Cardiac fibroblast (primary cell): Measurements from ENCODE around the gene UBA6.
A peak's percentile ranks its signal among the peaks of the same experiment; 100 is the strongest.

Experiments
- DNase-seq, 2 donors: peaks; one replicate each; pipeline versions ENCODE4 v3.0.0 to v3.0.0-alpha.2; 2010; ENCODE audit warnings: low read depth in 2 of 2
- H3K4me3 ChIP-seq, 2 donors: replicated peaks in 1 of 2; 1 replicate in 1 of 2; 2 replicates in 1 of 2; pipeline ENCODE4 v1.5.1; 2011; ENCODE audit warnings: low read depth in 2 of 2, low read length in 2 of 2, mild to moderate bottlenecking in 2 of 2, moderate library complexity in 1 of 2
- CTCF ChIP-seq: IDR thresholded peaks from one replicate; pipeline ENCODE4 v1.5.1; 2011; ENCODE audit warnings: low read depth, mild to moderate bottlenecking, low read length, inconsistent platforms

Gene UBA6

GRCh38 chr4:67616478-67616877 lies 84.5 kb downstream of the UBA6 start:
- peak in 1 of 2 donors; percentile 6 for DNase-seq
- TF ChIP-seq CTCF = no peak

GRCh38 chr4:67615119-67615518 lies 85.8 kb downstream of the UBA6 start:
- no peak for DNase-seq
- H3K4me3 ChIP-seq = no peak overlapping the region
- no peak for TF ChIP-seq CTCF

More at GRCh38 chr4:67616478-67616877, 84.5 kb downstream of the UBA6 start:
- H3K4me3 ChIP-seq = no peak overlapping the region

GRCh38 chr4:67614186-67614585 lies 86.8 kb downstream of the UBA6 start:
- DNase-seq = no peak
- TF ChIP-seq CTCF = no peak
- H3K4me3 ChIP-seq = no peak overlapping the region

- no peak for DNase-seq
- H3K4me3 ChIP-seq = no peak overlapping the region
- TF ChIP-seq CTCF = no peak
Measured at GRCh38 chr4:67608027-67608426, 92.9 kb downstream of the UBA6 start.

GRCh38 chr4:67604749-67605148 lies 96.2 kb downstream of the UBA6 start:
- no peak for TF ChIP-seq CTCF

GRCh38 chr4:67604029-67604381 lies 97.0 kb downstream of the UBA6 start:
- no peak for DNase-seq
- H3K4me3 ChIP-seq = no peak overlapping the region
- no peak for TF ChIP-seq CTCF

More at GRCh38 chr4:67604749-67605148, 96.2 kb downstream of the UBA6 start:
- peak in 1 of 2 donors; percentile 29 for DNase-seq
- no peak overlapping the region for H3K4me3 ChIP-seq

- no peak for DNase-seq
- H3K4me3 ChIP-seq = no peak overlapping the region
- TF ChIP-seq CTCF = no peak
Measured at GRCh38 chr4:67603310-67604028, 97.5 kb downstream of the UBA6 start.
